Liver (tissue), 9 donors: ENCODE results near the gene RBBP6. TPM values are rescaled to one million over a fixed set of nuclear protein-coding genes. Genes with fewer than 3 reads are reported as not detected.

ENCODE experiments used
- DNase-seq: peaks from one replicate; pipeline ENCODE4 v3.0.0-alpha.2; 2017; ENCODE audit warnings: low spot score
- H3K27ac ChIP-seq, 2 donors: one replicate each; pipeline ENCODE4 v1.7.0; 2013; ENCODE audit warnings: inconsistent platforms in 2 of 2, low read length in 2 of 2, control low read depth in 1 of 2, low read depth in 1 of 2, mild to moderate bottlenecking in 1 of 2
- H3K27me3 ChIP-seq, 4 donors: one replicate each; pipeline versions ENCODE4 v1.6.1 to v1.7.0; 2013; ENCODE audit warnings: low read length in 3 of 4, inconsistent platforms in 1 of 4, mild to moderate bottlenecking in 1 of 4, moderate library complexity in 1 of 4; ENCODE audit not compliant: control insufficient read depth in 4 of 4, insufficient read depth in 4 of 4
- H3K36me3 ChIP-seq, 4 donors: one replicate each; pipeline versions ENCODE4 v1.6.1 to v1.7.0; 2013; ENCODE audit warnings: low read length in 3 of 4, mild to moderate bottlenecking in 3 of 4, low read depth in 1 of 4, moderate library complexity in 1 of 4; ENCODE audit not compliant: control insufficient read depth in 4 of 4, insufficient read depth in 3 of 4
- H3K4me1 ChIP-seq, 4 donors: one replicate each; pipeline versions ENCODE4 v1.6.1 to v1.7.0; 2013; ENCODE audit warnings: low read length in 3 of 4, mild to moderate bottlenecking in 3 of 4, moderate library complexity in 1 of 4; ENCODE audit not compliant: control insufficient read depth in 4 of 4, insufficient read depth in 4 of 4
- H3K4me3 ChIP-seq, 3 donors: one replicate each; pipeline versions ENCODE4 v1.6.1 to v1.7.0; 2013; ENCODE audit warnings: low read length in 3 of 3, control low read depth in 1 of 3, low read depth in 1 of 3, mild to moderate bottlenecking in 1 of 3
- H3K9ac ChIP-seq, 2 donors: one replicate each; pipeline ENCODE4 v1.7.0; 2013; ENCODE audit warnings: low read length in 2 of 2, mild to moderate bottlenecking in 2 of 2, moderate library complexity in 2 of 2, control low read depth in 1 of 2, low read depth in 1 of 2
- H3K9me3 ChIP-seq, 4 donors: one replicate each; pipeline versions ENCODE4 v1.6.1 to v1.7.0; 2013; ENCODE audit warnings: low read length in 3 of 4; ENCODE audit not compliant: control insufficient read depth in 4 of 4
- FOXA1 ChIP-seq: IDR thresholded peaks from 2 replicates; pipeline ENCODE4 v1.6.1; 2016; ENCODE audit warnings: antibody characterized with exemption
- FOXA2 ChIP-seq: IDR thresholded peaks from 2 replicates; pipeline ENCODE4 v1.6.1; 2016; ENCODE audit warnings: antibody characterized with exemption
- JUND ChIP-seq, 2 donors: IDR thresholded peaks; 2 replicates each; pipeline ENCODE4 v1.6.1; 2016; ENCODE audit warnings: antibody characterized with exemption in 2 of 2
- NR2F2 ChIP-seq: IDR thresholded peaks from 2 replicates; pipeline ENCODE4 v1.6.1; 2016; ENCODE audit warnings: antibody characterized with exemption
- YY1 ChIP-seq: IDR thresholded peaks from 2 replicates; pipeline ENCODE4 v1.6.1; 2016; ENCODE audit warnings: antibody characterized with exemption, mild to moderate bottlenecking
- WGBS: extraction: QIAGEN DNeasy Blood & Tissue Kit; methylation state at CpG from one replicate; pipeline ENCODE4 v1.1.7; 2013; 5-methylcytosine and 5-hydroxymethylcytosine counted together
- polyA plus RNA-seq, 2 donors: library from polyadenylated mRNA; stranded (reverse) in 1 of 2; unstranded in 1 of 2; fragments of 200-250 nt in 1 of 2; fragments of >200 nt in 1 of 2; fragmentation: Nextera tagmentation in 1 of 2; extraction: Ambion mirVana in 1 of 2; gene quantifications; one replicate each; pipeline versions ENCODE4 v1.2.1 to v1.2.3, GENCODE V29; 2013 to 2015
- total RNA-seq, 2 donors: library from RNA; depleted of rRNA; stranded (reverse); fragments of >200 nt; gene quantifications; one replicate each; pipeline ENCODE4 v1.2.3, GENCODE V29; 2014
- TF ChIP-seq, protein P1 (sequence below): IDR thresholded peaks from 2 replicates; pipeline ENCODE4 v1.6.1; 2016; ENCODE audit warnings: antibody characterized with exemption
- TF ChIP-seq, protein P2 (sequence below): IDR thresholded peaks from 2 replicates; pipeline ENCODE4 v1.6.1; 2016; ENCODE audit warnings: antibody characterized with exemption
- TF ChIP-seq, protein P3 (sequence below): IDR thresholded peaks from 2 replicates; pipeline ENCODE4 v1.6.1; 2016; ENCODE audit warnings: antibody characterized with exemption
- TF ChIP-seq, protein P4 (sequence below): fragments of 150-350 bp; IDR thresholded peaks from 2 replicates; pipeline ENCODE4 v1.5.1; 2017; ENCODE audit warnings: improper control_type of control experiment, low read depth, low read length; ENCODE audit not compliant: missing input control
- TF ChIP-seq, protein P5 (sequence below): IDR thresholded peaks from 2 replicates; pipeline ENCODE4 v1.6.1; 2016; ENCODE audit warnings: antibody characterized with exemption, mild to moderate bottlenecking
- donor health status: healthy.
- donor health status: healthy.
- donor health status: healthy.
- donor health status: healthy.
- donor health status: healthy.

RBBP6 gene
- total and polyA plus RNA-seq, 4 donors, result 8.1 to 35.8 (median 11.8) TPM

DNA sequence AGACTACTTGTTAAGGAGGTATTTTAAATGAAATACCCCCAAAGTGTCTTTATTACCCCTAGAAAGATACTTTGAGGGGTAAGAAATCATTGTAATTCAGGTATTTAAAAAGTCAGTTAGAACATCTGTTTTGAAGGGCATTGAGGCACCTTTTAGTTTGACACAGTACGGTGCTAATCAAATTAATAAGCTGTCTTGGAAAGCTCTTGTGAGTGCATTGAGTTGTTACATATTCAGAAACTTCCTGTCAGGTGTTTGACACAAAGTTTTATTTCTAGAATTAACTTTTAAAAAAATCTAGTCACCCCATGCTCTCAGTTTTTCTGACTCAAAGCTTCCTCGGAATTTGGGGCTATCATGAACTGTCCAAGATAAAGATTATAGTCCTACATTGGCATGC is 4.6 kb downstream of the RBBP6 start:
- no peaks in the 10 kb centered on the region for H3K9me3 ChIP-seq
- peaks cover 0 to 17% (median 10%) of the 10 kb centered on the region in 4 donors for H3K36me3 ChIP-seq
- peaks cover 7 to 33% (median 15%) of the 10 kb centered on the region in 4 donors for H3K4me1 ChIP-seq
- no peak overlapping the region for H3K9ac ChIP-seq
- no peak for DNase-seq
- TF ChIP-seq FOXA1 (no peak), FOXA2 (no peak), JUND (IDR thresholded peaks at IDR 0.05) (no peak)
- TF ChIP-seq, protein P1, sequence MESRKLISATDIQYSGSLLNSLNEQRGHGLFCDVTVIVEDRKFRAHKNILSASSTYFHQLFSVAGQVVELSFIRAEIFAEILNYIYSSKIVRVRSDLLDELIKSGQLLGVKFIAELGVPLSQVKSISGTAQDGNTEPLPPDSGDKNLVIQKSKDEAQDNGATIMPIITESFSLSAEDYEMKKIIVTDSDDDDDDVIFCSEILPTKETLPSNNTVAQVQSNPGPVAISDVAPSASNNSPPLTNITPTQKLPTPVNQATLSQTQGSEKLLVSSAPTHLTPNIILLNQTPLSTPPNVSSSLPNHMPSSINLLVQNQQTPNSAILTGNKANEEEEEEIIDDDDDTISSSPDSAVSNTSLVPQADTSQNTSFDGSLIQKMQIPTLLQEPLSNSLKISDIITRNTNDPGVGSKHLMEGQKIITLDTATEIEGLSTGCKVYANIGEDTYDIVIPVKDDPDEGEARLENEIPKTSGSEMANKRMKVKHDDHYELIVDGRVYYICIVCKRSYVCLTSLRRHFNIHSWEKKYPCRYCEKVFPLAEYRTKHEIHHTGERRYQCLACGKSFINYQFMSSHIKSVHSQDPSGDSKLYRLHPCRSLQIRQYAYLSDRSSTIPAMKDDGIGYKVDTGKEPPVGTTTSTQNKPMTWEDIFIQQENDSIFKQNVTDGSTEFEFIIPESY, result no peak
- H3K27me3 ChIP-seq, result no peaks in the 10 kb centered on the region
- no peak overlapping the region for H3K4me3 ChIP-seq
- 47% methylated on average over 2 of the region's 2 CpGs for WGBS
- peak overlapping the region in 1 of 2 donors; percentile 3 for H3K27ac ChIP-seq

DNA sequence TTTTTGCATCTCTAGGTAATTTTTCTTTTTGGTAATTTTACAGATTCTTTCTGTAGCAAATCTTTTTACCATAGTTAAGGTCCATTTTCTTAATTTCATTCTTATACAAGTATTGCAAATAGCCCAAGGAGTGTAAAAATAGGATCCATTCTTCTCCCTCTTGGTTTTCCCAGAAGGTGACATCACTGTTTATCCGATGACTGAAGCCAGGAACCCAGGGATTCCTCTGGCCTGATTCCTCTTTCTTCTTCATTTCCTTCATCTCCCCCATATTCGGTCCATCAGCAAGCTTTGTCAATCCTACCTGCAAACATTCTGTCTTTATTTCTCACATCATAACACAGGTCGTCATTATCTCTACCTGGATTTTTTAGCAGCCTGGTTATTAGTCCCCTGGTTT is 5.3 kb downstream of the RBBP6 start:
- DNase-seq, result no peak
- Histone ChIP-seq H3K4me1 (peaks cover 7 to 31% (median 15%) of the 10 kb centered on the region in 4 donors), H3K9ac (no peak overlapping the region), H3K36me3 (peaks cover 0 to 24% (median 15%) of the 10 kb centered on the region in 4 donors), H3K27ac (no peak overlapping the region), H3K4me3 (no peak overlapping the region), H3K9me3 (no peaks in the 10 kb centered on the region), H3K27me3 (no peaks in the 10 kb centered on the region)
- TF ChIP-seq FOXA2 (no peak), NR2F2 (no peak), YY1 (no peak)
- TF ChIP-seq, protein P2, sequence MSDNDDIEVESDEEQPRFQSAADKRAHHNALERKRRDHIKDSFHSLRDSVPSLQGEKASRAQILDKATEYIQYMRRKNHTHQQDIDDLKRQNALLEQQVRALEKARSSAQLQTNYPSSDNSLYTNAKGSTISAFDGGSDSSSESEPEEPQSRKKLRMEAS, result no peak
- TF ChIP-seq, protein P3, sequence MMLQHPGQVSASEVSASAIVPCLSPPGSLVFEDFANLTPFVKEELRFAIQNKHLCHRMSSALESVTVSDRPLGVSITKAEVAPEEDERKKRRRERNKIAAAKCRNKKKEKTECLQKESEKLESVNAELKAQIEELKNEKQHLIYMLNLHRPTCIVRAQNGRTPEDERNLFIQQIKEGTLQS, result no peak
- TF ChIP-seq, protein P4, sequence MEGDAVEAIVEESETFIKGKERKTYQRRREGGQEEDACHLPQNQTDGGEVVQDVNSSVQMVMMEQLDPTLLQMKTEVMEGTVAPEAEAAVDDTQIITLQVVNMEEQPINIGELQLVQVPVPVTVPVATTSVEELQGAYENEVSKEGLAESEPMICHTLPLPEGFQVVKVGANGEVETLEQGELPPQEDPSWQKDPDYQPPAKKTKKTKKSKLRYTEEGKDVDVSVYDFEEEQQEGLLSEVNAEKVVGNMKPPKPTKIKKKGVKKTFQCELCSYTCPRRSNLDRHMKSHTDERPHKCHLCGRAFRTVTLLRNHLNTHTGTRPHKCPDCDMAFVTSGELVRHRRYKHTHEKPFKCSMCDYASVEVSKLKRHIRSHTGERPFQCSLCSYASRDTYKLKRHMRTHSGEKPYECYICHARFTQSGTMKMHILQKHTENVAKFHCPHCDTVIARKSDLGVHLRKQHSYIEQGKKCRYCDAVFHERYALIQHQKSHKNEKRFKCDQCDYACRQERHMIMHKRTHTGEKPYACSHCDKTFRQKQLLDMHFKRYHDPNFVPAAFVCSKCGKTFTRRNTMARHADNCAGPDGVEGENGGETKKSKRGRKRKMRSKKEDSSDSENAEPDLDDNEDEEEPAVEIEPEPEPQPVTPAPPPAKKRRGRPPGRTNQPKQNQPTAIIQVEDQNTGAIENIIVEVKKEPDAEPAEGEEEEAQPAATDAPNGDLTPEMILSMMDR, result no peak
- TF ChIP-seq, protein P5, sequence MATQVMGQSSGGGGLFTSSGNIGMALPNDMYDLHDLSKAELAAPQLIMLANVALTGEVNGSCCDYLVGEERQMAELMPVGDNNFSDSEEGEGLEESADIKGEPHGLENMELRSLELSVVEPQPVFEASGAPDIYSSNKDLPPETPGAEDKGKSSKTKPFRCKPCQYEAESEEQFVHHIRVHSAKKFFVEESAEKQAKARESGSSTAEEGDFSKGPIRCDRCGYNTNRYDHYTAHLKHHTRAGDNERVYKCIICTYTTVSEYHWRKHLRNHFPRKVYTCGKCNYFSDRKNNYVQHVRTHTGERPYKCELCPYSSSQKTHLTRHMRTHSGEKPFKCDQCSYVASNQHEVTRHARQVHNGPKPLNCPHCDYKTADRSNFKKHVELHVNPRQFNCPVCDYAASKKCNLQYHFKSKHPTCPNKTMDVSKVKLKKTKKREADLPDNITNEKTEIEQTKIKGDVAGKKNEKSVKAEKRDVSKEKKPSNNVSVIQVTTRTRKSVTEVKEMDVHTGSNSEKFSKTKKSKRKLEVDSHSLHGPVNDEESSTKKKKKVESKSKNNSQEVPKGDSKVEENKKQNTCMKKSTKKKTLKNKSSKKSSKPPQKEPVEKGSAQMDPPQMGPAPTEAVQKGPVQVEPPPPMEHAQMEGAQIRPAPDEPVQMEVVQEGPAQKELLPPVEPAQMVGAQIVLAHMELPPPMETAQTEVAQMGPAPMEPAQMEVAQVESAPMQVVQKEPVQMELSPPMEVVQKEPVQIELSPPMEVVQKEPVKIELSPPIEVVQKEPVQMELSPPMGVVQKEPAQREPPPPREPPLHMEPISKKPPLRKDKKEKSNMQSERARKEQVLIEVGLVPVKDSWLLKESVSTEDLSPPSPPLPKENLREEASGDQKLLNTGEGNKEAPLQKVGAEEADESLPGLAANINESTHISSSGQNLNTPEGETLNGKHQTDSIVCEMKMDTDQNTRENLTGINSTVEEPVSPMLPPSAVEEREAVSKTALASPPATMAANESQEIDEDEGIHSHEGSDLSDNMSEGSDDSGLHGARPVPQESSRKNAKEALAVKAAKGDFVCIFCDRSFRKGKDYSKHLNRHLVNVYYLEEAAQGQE, result no peak
- WGBS, result 63% methylated on average over 3 of the region's 3 CpGs
